GM12891 (cell line): ENCODE results near the gene CHD9.
A peak's percentile ranks its signal among the peaks of the same experiment; 100 is the strongest.

Source experiments
- PAX5 ChIP-seq: IDR thresholded peaks from 2 replicates; pipeline ENCODE4 v1.6.1; 2011; ENCODE audit warnings: low read length, moderate library complexity, mild to moderate bottlenecking; ENCODE audit not compliant: insufficient read depth, severe bottlenecking
- POLR2A ChIP-seq: IDR thresholded peaks from 2 replicates; pipeline ENCODE4 v1.6.1; 2011; ENCODE audit warnings: low read depth, low read length, control low read depth
- POLR2AphosphoS5 ChIP-seq: IDR thresholded peaks from 2 replicates; pipeline ENCODE4 v1.6.1; 2011; ENCODE audit warnings: low read depth, low read length, control low read depth
- POU2F2 ChIP-seq: IDR thresholded peaks from 2 replicates; pipeline ENCODE4 v1.6.1; 2011; ENCODE audit warnings: low read depth, mild to moderate bottlenecking, control low read depth, low read length, moderate library complexity
- SPI1 ChIP-seq: IDR thresholded peaks from 2 replicates; pipeline ENCODE4 v1.6.1; 2011; ENCODE audit warnings: low read depth, low read length, control low read depth
- TAF1 ChIP-seq: IDR thresholded peaks from 2 replicates; pipeline ENCODE4 v1.6.1; 2011; ENCODE audit warnings: low read depth, low read length, control low read depth

GRCh38 chr16:53024045-53024444, 30.7 kb upstream of the CHD9 start:
- TF ChIP-seq POLR2A (no peak), TAF1 (no peak), POLR2AphosphoS5 (no peak), POU2F2 (no peak), SPI1 (peak; percentile 88), PAX5 (no peak)
